A204.1 (cell line): ENCODE measurements around the gene ATP9A.
"Not testable (repeated sequence)": the region's sequence is repeated elsewhere in the genome, so short reads cannot be mapped to it uniquely, and the experiment has no call there.

Experiments
- FAIRE-seq: peaks from 2 replicates; lab custom pipeline; 2012; peaks lifted over from hg19 to GRCh38; lab: Jason Lieb, UNC

The ATP9A gene

DNA sequence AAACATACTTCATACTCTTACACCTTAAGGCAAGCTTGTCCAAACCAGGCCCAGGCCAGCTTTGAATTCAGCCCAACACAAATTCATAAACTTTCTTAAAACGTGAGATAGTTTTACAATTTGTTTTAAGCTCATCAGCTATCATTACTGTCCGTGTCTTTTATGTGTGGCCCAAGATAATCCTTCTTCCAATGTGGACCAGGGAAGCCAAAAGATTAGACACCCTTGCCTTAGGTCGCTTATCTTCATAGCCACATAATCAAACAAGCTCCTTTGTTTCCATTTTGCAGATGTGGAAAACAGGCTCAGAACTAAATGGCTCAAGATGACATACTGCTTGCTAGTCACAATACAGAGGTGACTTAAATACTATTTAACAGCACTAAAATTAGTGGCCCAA, 28.1 kb upstream of the ATP9A start:
- no peak for FAIRE-seq

DNA sequence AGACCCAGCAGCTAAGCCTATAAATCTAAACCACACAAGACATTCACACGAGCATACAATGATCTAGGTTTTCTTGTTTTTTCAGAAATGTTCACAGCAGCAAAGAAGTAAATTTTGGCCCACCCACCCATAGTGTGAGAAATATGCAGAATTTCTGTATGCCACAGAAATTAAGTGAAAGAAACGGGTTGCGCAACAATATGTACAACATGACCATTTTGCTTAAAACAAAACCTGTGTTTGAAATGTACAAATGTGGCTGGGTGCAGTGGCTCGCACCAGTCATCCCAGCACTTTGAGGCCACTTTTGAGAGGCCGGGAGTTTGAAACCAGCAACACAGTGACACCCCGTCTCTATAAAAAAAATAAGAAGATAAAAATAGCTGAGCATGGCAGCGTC, 24.8 kb upstream of the ATP9A start:
- FAIRE-seq: no peak

DNA sequence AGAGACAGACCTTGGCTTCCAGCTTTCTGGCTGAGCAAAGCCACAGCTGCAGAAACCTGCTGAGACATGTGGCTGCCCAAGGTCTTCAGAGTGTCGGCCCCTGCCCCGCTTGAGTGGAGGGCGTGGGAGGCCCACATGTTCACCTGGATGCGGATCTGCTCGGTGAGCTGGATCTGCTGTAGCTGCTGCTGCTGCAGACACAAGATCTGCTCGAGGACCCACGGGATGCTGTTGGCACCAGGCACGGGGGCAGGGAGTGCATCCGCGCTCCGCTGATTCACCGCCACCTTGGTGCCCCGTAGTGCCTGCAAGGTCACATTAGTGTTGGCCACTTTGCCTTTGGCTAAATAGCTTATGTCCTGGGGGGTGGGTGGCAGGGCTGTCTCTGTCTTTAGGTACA, 23.4 kb upstream of the ATP9A start:
- no peak for FAIRE-seq

GRCh38 chr20:51790256-51790655, 22.1 kb upstream of the ATP9A start:
- FAIRE-seq: no peak

GRCh38 chr20:51789434-51789833, 21.2 kb upstream of the ATP9A start:
- FAIRE-seq: no peak

DNA sequence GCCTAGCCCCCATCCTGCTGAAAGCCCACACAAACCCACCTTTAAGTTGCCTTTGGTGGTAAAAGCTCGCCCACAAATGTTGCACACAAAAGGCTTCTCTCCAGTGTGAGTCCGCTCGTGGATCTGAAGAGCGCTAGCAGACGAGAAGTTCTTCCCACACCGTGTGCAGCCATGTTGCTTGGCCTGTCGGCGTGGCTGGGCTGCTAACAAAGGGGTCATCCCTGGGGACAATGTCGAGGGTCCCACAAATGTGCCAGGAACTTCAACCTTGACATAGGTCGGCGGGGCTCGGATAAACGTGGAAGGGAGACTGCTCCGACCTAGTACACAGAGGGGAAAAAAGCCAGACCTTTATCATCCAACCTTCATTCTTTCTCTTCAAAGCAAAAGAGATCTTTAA, 20.6 kb upstream of the ATP9A start:
- no peak for FAIRE-seq

GRCh38 chr20:51784299-51784698, 16.1 kb upstream of the ATP9A start:
- FAIRE-seq: no peak

DNA sequence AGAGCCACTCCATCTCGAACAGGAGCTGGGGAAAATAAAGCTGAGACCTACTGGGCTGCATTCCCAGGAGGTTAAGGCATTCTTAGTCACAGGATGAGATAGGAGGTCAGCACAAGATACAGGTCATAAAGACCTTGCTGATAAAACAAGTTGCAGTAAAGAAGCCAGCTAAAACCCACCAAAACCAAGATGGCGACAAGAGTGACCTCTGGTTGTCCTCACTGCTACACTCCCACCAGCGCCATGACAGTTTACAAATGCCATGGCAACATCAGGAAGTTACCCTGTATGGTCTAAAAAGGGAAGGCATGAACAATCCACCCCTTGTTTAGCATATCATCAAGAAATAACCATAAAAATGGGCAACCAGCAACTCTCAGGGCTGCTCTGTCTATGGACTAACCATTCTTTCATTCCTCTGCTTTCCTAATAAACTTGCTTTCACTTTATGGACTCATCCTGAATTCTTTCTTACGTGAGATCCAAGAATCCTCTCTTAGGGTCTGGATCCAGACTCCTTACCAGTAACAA, 10.1 kb upstream of the ATP9A start:
- FAIRE-seq: not testable (repeated sequence)

GRCh38 chr20:51775241-51775640, 7.1 kb upstream of the ATP9A start:
- FAIRE-seq: no peak

DNA sequence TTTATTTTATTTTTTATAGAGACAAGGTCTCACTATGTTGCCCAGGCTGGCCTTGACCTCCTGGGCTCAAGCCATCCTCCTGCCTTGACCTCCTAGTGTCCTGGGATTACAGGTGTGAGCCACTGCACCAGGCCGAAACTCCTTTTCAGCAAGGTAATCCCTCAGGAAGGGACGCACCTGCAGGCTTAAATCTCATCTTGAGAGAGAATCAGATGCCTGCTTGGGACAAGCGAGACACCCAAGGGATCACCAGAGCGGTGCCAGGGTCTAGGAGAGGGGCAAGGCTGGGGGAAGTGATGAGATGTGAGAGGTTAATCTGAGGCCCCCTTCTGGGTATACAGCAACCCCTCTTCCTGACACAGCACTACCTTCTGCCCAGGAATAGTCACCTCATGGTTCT, 4.0 kb upstream of the ATP9A start:
- FAIRE-seq: no peak

- FAIRE-seq: no peak
These were observed 1.9 kb upstream of the ATP9A start for GRCh38 chr20:51769976-51770615.

GRCh38 chr20:51768759-51769517, 748 bp upstream of the ATP9A start:
- no peak for FAIRE-seq

- no peak for FAIRE-seq
These were observed 960 bp downstream of the ATP9A start for GRCh38 chr20:51766994-51767866.

DNA sequence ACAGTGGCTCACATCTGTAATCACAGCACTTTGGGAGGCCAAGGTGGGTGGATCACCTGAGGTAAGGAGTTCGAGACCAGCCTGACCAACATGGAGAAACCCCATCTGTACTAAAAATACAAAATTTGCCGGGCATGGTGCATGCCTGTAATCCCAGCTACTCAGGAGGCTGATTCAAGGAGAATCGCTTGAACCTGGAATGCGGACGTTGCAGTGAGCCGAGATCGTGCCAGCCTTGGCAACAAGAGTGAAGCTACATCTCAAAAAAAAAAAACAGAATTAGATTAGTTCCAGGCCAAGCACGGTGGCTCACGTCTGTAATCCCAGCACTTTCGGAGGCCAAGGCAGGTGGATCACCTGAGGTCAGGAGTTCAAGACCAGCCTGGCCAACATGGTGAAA, 2.8 kb downstream of the ATP9A start:
- FAIRE-seq: not testable (repeated sequence)

DNA sequence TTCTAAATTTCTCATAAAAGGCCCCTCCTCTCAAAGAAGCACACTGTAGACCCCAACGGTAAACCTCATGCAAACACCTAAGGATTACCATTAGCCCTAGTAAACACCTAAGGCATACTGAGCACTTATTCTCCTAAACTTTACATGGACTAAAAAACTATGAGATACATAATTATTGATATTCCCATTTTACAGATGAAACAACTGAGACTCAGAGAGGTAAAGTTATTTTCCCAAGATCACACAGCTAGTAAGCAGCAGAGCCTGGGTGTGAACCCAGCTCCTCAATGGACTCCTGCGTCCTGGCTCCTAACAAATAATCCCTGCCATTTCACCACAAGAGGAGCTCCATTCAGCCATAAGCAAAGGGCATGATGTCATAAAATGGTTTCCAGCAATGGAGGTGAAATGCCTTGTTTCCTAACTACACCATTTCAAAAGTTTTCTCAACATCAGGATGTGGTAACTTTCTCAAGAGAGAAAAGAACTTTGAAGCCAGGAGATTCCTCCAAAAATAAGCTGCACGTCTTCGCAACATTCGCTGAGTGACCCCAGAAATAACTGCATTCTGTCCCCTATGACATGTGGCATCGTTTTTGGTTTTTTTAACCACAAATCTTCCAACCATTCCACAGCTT, 4.1 kb downstream of the ATP9A start:
- FAIRE-seq: no peak

- FAIRE-seq: no peak
These were observed 7.2 kb downstream of the ATP9A start for GRCh38 chr20:51760905-51761546.

- no peak for FAIRE-seq
These were observed 8.2 kb downstream of the ATP9A start for GRCh38 chr20:51759769-51760510.

- no peak for FAIRE-seq
These were observed 9.1 kb downstream of the ATP9A start for GRCh38 chr20:51758978-51759544.

DNA sequence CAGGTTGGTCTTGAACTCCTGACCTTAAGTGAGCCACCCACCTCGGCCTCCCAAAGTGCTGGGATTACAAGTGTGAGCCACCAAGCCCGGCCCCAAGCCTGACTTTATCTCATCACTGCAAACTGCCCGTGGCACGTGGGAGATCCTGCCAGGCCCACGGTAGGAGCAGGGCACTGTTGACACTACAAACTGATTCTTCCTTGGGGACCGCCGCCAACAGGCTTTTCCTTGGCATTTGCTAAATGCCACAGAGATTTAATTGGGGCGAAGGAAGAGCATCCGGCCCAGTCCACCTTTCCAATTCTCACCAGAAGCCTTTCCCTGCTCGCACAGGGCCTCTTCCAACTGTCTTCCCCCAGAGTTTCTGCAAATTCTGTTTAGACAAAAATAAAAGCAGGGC, 11.0 kb downstream of the ATP9A start:
- FAIRE-seq: no peak

GRCh38 chr20:51756653-51757052, 11.5 kb downstream of the ATP9A start:
- no peak for FAIRE-seq

- FAIRE-seq: not testable (repeated sequence)
These were observed 15.0 kb downstream of the ATP9A start for GRCh38 chr20:51753220-51753619.
